NCI-H345 treated with DMSO at 0.1 percent for 48 hours (cell line): ENCODE data around the gene TCP11L2.

ENCODE experiments used
- DNase-seq: peaks from one replicate; lab custom pipeline; 2025; ENCODE audit not compliant: unreplicated experiment; lab: John Stamatoyannopoulos, UW

TCP11L2 gene

DNA sequence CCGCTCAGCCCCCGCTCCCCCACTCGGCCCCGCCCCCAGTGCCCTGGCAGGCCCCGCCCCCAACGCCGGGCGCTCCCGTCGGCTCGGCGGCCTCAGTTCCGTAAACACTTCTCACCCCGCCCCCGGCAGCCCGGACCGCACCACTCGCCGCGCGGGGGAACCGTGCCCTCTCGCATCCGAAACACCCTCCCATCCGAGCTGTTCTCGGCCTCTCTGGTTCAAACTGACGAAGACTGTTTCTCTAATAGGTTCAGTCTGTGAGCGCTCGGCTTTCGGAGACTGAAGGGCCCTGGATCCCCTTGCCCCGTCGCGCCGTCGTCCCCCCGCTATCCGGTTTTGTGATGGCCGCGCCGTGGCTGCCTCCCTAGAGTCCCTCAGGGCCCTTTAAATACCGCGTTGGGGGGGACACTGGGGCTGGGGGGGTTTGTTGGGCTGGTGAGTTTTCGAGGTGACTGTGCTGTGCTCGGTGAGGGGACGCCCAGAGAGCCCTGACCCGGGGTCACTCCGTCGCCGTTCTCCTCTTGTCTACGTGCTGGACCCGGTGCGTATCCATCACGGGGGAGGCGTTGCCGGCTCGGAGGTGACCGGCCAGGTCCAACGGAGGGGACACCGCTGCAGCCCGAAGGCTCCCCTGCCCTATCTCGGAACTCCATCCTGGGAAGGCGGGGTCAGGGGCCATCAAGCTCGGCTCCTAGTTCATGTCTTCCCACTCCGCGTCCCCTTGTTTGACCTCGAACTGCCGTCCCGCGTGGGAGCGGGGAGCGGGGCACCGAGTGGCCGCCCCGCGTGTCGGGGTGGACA is at the start of gene TCP11L2:
Gene TCP11L2 (plus strand): TSS at position 333 of the 801 bp plus-strand sequence. CDS start 8,343 bp downstream, outside the sequence.
- peak; percentile 72 for DNase-seq

DNA sequence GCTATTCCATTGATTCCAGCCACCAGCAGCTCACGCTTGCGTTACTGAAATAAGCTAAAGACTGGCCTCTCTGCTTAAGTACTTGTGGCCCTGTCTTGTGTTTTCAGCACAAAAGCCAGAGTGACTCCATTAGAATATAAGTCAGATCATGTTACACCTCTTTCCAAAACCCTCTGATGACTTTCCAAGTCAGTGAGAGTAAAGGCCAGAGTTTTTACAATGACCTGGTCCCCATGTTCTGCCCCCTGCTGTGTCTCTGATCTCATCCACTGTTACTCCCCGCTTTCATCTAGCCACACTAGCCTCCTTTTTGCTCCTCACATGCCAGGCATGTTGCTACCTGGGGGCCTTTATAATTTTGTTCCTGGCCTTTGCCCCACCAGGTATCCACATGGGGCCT is 47.8 kb upstream of the TCP11L2 start:
- no peak for DNase-seq

DNA sequence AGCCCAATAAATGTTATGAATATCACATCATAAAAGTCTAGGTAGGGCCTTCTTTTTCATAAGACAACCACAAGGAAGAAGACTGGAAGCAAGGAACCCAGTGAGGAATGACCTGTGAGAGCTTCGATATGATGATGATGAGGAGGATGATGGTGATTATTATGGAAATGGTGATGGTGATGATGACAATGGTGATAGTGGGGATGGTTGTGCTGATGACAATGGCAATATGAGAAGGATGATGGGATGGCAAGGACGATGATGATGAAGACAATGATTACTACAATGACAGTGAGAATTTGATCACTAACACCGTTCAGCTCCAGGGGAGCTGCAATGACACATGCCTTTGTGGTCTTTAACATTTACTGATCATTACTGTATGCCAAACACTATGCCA is 47.0 kb upstream of the TCP11L2 start:
- DNase-seq: no peak

DNA sequence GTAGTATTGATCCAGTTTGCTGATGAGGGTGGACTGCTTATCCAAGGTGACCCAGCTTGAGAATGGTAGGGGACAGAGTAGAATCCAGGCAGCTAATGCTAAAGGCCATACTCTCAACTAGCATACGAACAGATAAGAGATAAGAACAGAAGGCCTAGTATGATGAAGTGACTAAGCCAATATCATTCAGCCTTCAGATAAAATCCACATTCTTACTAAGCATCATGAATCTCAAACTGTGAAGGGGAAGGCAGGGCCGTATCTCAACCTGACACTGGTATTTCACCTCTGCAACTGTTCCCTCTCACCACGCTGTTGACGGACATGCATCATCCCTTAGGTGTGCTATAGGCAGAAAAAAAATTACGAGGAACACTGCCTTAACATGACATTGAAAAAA is 46.6 kb upstream of the TCP11L2 start:
- DNase-seq: no peak

- DNase-seq: no peak
Measured at GRCh38 chr12:106256524-106256923, 46.0 kb upstream of the TCP11L2 start.

DNA sequence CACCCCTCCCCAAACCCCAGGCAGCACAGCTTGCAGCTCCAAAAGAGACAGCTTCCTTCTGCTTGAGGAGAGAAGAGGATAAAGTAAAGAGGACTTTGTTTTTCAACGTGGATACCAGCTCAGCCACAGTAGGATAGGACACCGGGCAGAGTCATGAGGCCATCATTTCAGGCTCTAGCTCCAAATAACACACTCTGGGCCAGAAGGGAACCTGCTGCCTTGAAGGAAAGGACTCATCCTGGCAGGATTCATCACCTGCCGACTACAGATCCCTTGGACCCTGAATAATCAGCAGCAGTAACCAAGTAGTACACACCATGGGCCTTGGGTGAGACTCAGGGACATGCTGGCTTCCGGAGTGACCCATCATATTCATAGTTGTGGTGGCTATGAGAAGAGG is 44.3 kb upstream of the TCP11L2 start:
- no peak for DNase-seq

DNA sequence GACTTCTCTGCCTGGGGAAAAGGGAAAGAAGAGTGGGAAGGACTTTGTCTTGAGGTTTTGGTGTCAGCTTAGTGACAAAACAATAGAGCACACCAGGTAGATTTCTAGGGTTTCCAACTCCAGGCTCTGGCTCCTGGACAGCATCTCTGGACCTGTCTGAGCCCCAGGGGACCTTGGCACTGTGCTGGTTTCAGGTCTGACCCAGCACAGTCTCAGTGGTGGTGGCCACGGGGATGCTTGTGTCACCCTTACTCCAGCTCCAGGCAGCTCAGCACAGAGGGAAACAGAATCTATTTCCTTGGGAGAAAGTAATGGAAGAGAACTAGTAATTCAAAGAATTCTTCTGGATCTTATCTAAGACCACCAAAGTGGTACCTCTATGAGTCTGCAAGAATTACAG is 43.6 kb upstream of the TCP11L2 start:
- DNase-seq: no peak

DNA sequence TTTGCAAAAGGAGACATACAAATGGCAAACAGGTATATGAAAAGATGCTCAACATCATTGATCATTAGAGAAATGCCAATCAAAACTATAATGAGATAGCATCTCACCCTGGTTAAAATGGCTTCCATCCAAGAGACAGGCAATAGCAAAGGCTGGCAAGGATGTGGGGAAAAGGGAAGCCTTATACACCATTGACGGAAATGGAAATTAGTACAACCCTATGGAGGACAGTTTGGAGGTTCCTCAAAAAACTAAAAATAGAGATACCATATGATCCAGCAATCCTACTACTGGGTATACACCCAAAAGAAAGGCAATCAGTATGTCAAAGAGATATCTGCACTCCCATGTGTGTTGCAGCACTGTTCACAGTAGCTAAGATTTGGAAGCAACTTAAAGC is 37.4 kb upstream of the TCP11L2 start:
- DNase-seq: no peak

DNA sequence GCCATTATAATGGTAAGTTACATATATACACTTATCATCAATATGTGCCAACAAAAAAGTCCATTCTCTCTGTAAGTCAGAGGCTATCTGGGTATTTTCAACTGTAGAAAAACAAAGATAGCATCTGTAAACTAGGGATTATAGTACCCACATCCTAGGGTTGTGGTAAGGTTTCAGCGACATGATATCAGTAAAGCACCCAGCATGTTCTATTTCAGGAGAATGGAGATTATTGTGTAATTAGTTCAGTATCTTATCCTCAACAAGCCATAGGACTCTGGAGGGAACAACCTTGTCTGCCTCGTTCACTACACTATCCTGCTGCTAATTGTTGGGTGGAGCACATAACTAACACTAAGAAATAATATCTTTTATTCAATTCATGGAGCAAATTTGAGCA is 35.0 kb upstream of the TCP11L2 start:
- DNase-seq: no peak

DNA sequence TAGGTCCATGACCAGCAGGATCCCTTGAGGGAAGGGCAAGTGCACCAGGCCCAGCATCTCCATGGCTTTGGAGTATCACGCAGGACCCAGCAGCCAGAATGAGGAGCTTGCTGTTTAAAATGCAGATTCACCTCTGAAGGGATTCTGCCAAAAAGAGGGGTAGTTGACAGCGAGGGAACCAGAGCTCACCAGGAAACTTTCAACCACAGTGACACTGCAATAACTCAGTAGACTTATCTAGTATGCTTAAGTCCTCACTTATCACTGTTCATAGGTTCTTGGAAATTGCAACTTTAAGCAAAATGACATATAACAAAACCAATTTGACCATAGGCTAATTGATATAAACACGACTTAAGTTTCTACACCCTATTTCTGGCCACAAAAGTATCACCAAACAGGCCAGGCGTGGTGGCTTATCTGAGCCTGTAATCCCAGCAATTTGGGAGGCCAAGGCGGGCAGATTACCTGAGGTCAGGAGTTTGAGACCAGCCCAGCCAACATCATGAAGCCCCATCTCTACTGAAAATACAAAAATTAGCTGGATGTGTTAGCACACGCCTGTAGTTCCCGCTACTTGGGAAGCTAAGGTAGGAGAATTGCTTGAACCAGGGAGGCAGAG is 33.3 kb upstream of the TCP11L2 start:
- no peak for DNase-seq

GRCh38 chr12:106271575-106272505 is 30.7 kb upstream of the TCP11L2 start:
- no peak for DNase-seq

GRCh38 chr12:106273491-106273890 is 29.0 kb upstream of the TCP11L2 start:
- DNase-seq: no peak

DNA sequence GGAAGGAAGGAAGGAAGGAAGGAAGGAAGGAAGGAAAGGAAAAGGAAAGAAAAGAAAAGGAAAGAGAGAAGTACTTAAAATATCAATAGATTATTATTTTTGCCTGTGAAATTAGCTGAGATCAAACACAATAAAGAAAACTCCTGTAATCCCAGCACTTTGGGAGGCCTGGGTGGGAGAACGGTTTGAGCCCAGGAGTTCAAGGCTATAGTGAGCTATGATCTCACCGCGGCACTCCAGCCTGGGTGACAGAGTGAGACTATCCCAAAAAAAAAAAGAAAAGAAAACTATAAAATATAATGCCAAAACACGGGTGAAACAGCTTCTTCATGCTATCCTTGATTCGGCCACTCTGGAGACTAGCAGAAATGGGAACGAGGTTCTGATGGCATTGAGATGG is 28.5 kb upstream of the TCP11L2 start:
- DNase-seq: no peak

DNA sequence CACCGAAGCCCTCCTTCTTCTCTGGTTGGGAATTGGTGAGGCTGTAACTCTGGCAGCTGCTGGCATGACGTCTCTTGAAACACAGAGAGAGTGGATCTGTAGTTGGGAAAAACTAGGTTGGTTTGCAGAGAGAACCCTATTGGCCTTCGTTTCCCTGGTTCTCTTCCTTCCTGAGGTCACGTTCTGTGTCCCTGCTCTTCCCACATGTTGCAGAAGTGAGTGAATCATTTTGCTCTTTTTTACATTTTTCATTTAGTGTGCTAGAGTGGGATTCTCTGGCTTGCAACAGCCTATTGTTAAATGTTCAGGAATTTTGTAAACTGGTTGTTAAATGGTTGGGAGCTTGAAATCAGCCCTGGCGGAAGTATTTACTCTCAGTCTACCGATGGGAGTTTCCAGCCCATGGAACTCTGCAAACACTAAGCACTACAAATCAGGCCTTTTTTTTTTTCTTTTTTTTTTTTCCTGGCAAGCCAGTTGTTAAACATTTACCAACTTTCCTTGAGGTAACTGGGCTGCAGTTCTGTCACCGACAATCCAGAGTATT is 27.9 kb upstream of the TCP11L2 start:
- no peak for DNase-seq

DNA sequence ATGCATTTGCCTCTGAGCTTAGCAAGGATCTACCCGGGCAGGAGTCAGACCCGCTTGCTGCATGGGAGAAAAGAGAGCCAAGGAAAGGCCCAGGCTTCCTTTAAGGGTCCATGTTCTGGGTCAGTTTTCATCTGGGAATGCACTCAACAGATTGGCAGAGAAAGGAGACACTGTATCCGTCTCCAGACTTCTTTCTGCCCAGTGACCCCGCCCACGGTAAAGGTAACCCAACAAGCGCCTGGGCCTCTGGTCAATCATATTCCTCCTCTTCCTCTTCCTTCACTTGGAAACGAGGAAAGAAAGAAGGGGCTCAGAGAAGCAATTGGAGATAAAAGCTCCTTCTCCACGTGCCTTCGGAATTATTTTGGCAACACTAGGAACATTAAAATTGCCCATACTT is 27.1 kb upstream of the TCP11L2 start:
- DNase-seq: no peak

- DNase-seq: no peak
Measured at GRCh38 chr12:106276032-106276740, 26.3 kb upstream of the TCP11L2 start.

DNA sequence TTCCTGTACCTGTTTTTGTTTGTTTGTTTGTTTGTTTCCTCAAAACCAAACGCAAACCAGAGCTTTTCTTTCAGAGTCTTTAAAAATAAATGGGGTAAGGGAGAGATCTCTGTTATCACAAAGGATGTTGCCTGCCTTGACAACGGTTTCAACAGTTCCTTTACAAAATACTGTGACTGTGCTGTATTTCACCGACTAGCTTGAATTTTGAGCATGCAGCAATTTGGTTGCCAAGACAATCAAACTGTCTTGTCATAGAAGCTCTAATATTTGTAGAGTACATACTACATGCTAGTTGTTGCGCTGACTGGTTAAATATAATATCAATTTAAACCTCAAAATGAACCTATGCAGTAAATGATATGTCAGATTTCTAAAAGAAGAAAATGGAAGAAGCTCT is 22.4 kb upstream of the TCP11L2 start:
- no peak for DNase-seq

GRCh38 chr12:106281056-106281782 is 21.3 kb upstream of the TCP11L2 start:
- no peak for DNase-seq

GRCh38 chr12:106281804-106282203 is 20.7 kb upstream of the TCP11L2 start:
- DNase-seq: no peak

DNA sequence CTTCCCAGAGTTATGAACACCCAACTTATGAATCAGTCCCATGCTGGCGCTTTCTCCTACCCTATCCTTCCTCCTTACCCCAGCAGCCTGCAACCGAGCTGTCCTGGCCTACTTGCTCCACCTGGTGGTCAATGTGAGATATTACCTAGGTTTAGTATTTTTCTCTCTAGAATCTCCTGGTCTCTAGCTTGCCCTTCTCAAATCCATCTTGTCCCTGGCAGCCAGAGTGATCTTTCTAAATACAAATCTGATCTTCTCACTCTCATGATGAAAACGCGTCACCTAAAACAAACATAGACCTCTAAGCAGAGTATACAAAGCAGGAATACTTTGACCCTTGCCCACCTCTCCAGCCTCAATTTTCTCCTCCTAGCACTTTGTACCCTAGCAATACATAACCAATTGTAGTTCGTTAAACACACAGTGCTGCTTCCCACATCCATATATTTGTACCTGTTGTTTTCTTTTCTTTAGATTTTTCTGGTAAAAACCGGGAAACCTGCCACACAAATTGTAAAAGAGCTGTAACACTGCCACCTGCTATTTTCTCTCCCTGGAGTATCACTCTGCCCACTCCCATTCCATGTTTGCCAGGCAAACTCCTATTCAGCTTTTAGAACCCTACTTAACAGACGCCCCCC is 20.0 kb upstream of the TCP11L2 start:
- DNase-seq: no peak
